ENCODE data around the gene ADCK1.

Gene ADCK1

GRCh38 chr14:77864580-77864979, 64.7 kb downstream of the ADCK1 start:
- TF ChIP-seq EP300 (IDR thresholded peaks at IDR 0.05; ENCODE audit: borderline replicate concordance) (no peak), TAF1 (IDR thresholded peaks at IDR 0.05; ENCODE audit: low read depth) (no peak), USF1 (IDR thresholded peaks at IDR 0.05) (no peak), FOXM1 (IDR thresholded peaks at IDR 0.05; ENCODE audit: borderline replicate concordance, low read depth) (no peak), TCF12 (IDR thresholded peaks at IDR 0.05; ENCODE audit: low read depth) (no peak), REST (IDR thresholded peaks at IDR 0.05; ENCODE audit: low read depth) (no peak), EGR1 (IDR thresholded peaks at IDR 0.05) (no peak), YY1 (IDR thresholded peaks at IDR 0.05; ENCODE audit: low read depth) (no peak), MAX (IDR thresholded peaks at IDR 0.05) (no peak), RAD21 (IDR thresholded peaks at IDR 0.05; ENCODE audit: low read depth) (no peak), ZBTB7A (IDR thresholded peaks at IDR 0.05; ENCODE audit: low read depth) (no peak), NFIC (IDR thresholded peaks at IDR 0.05) (no peak), TEAD4 (IDR thresholded peaks at IDR 0.05) (no peak), CREB1 (IDR thresholded peaks at IDR 0.05; ENCODE audit: low read depth) (no peak)

GRCh38 chr14:77865455-77865854, 65.5 kb downstream of the ADCK1 start:
- TF ChIP-seq REST (IDR thresholded peaks at IDR 0.05; ENCODE audit: low read depth) (no peak), TEAD4 (IDR thresholded peaks at IDR 0.05) (no peak), EP300 (IDR thresholded peaks at IDR 0.05; ENCODE audit: borderline replicate concordance) (no peak), TAF1 (IDR thresholded peaks at IDR 0.05; ENCODE audit: low read depth) (no peak), YY1 (IDR thresholded peaks at IDR 0.05; ENCODE audit: low read depth) (no peak), NFIC (IDR thresholded peaks at IDR 0.05) (no peak), MAX (IDR thresholded peaks at IDR 0.05) (no peak)

- no peak for TF ChIP-seq NFIC (IDR thresholded peaks at IDR 0.05)
- no peak for TF ChIP-seq EP300 (IDR thresholded peaks at IDR 0.05; ENCODE audit: borderline replicate concordance)
- TF ChIP-seq CEBPB (IDR thresholded peaks at IDR 0.05): no peak
- no peak for TF ChIP-seq EGR1 (IDR thresholded peaks at IDR 0.05)
- no peak for TF ChIP-seq CREB1 (IDR thresholded peaks at IDR 0.05; ENCODE audit: low read depth)
- TF ChIP-seq RAD21 (IDR thresholded peaks at IDR 0.05; ENCODE audit: low read depth): no peak
- TF ChIP-seq FOXM1 (IDR thresholded peaks at IDR 0.05; ENCODE audit: borderline replicate concordance, low read depth): no peak
- no peak for TF ChIP-seq REST (IDR thresholded peaks at IDR 0.05; ENCODE audit: low read depth)
- TF ChIP-seq ZBTB7A (IDR thresholded peaks at IDR 0.05; ENCODE audit: low read depth): no peak
- no peak for TF ChIP-seq TCF12 (IDR thresholded peaks at IDR 0.05; ENCODE audit: low read depth)
- TF ChIP-seq USF1 (IDR thresholded peaks at IDR 0.05): no peak
- no peak for TF ChIP-seq YY1 (IDR thresholded peaks at IDR 0.05; ENCODE audit: low read depth)
- TF ChIP-seq TAF1 (IDR thresholded peaks at IDR 0.05; ENCODE audit: low read depth): no peak
- no peak for TF ChIP-seq MAX (IDR thresholded peaks at IDR 0.05)
Observed at GRCh38 chr14:77866932-77867331, 67.0 kb downstream of the ADCK1 start.

- TF ChIP-seq CEBPB (IDR thresholded peaks at IDR 0.05) (no peak), NFIC (IDR thresholded peaks at IDR 0.05) (no peak), MAX (IDR thresholded peaks at IDR 0.05) (no peak), YY1 (IDR thresholded peaks at IDR 0.05; ENCODE audit: low read depth) (no peak), CREB1 (IDR thresholded peaks at IDR 0.05; ENCODE audit: low read depth) (no peak), EP300 (IDR thresholded peaks at IDR 0.05; ENCODE audit: borderline replicate concordance) (no peak), REST (IDR thresholded peaks at IDR 0.05; ENCODE audit: low read depth) (no peak), EGR1 (IDR thresholded peaks at IDR 0.05) (no peak), TEAD4 (IDR thresholded peaks at IDR 0.05) (no peak), FOXM1 (IDR thresholded peaks at IDR 0.05; ENCODE audit: borderline replicate concordance, low read depth) (no peak), TAF1 (IDR thresholded peaks at IDR 0.05; ENCODE audit: low read depth) (no peak), TCF12 (IDR thresholded peaks at IDR 0.05; ENCODE audit: low read depth) (no peak), ZBTB7A (IDR thresholded peaks at IDR 0.05; ENCODE audit: low read depth) (no peak), RAD21 (IDR thresholded peaks at IDR 0.05; ENCODE audit: low read depth) (no peak)
Observed at GRCh38 chr14:77867476-77867875, 67.6 kb downstream of the ADCK1 start.
